Duodenal mucosa (tissue), 2 donors: ENCODE measurements around the gene MARCHF10.

ENCODE experiments used
- H3K27ac ChIP-seq: one replicate; pipeline ENCODE4 v1.7.0; 2013; ENCODE audit warnings: low read depth, low read length
- H3K27me3 ChIP-seq, 2 donors: one replicate each; pipeline ENCODE4 v1.7.0; 2013; ENCODE audit warnings: low read length in 2 of 2, control low read depth in 1 of 2; ENCODE audit not compliant: insufficient read depth in 2 of 2, control insufficient read depth in 1 of 2
- H3K36me3 ChIP-seq, 2 donors: one replicate each; pipeline ENCODE4 v1.7.0; 2013; ENCODE audit warnings: low read length in 2 of 2, control low read depth in 1 of 2; ENCODE audit not compliant: insufficient read depth in 2 of 2, control insufficient read depth in 1 of 2
- H3K4me1 ChIP-seq, 2 donors: one replicate each; pipeline ENCODE4 v1.7.0; 2013; ENCODE audit warnings: low read length in 2 of 2, control low read depth in 1 of 2; ENCODE audit not compliant: insufficient read depth in 2 of 2, control insufficient read depth in 1 of 2
- H3K4me3 ChIP-seq, 2 donors: one replicate each; pipeline ENCODE4 v1.7.0; 2013; ENCODE audit warnings: low read length in 2 of 2, low read depth in 1 of 2
- H3K9ac ChIP-seq, 2 donors: one replicate each; pipeline ENCODE4 v1.7.0; 2013; ENCODE audit warnings: low read length in 2 of 2, low read depth in 1 of 2
- H3K9me3 ChIP-seq, 2 donors: one replicate each; pipeline ENCODE4 v1.7.0; 2013; ENCODE audit warnings: low read length in 2 of 2, control low read depth in 1 of 2; ENCODE audit not compliant: control insufficient read depth in 1 of 2

MARCHF10 gene

GRCh38 chr17:62756198-62756597, 51.9 kb downstream of the MARCHF10 start:
- Histone ChIP-seq H3K4me1 (no peaks in the 10 kb centered on the region), H3K36me3 (no peaks in the 10 kb centered on the region), H3K9me3 (no peaks in the 10 kb centered on the region), H3K4me3 (no peak overlapping the region), H3K27me3 (peaks cover 0 to 2% of the 10 kb centered on the region in 2 donors), H3K27ac (no peak overlapping the region), H3K9ac (no peak overlapping the region)

- no peak overlapping the region for H3K27ac ChIP-seq
- H3K9me3 ChIP-seq: no peaks in the 10 kb centered on the region
Observed at GRCh38 chr17:62755141-62755851, 52.8 kb downstream of the MARCHF10 start.

GRCh38 chr17:62754631-62755030, 53.5 kb downstream of the MARCHF10 start:
- Histone ChIP-seq H3K4me3 (no peak overlapping the region), H3K9me3 (no peaks in the 10 kb centered on the region), H3K9ac (no peak overlapping the region), H3K4me1 (no peaks in the 10 kb centered on the region), H3K27ac (no peak overlapping the region), H3K36me3 (no peaks in the 10 kb centered on the region), H3K27me3 (peaks cover 0 to 2% of the 10 kb centered on the region in 2 donors)

More at GRCh38 chr17:62755141-62755851, 52.8 kb downstream of the MARCHF10 start:
- no peak overlapping the region for H3K4me3 ChIP-seq
- H3K27me3 ChIP-seq: peaks cover 0 to 2% of the 10 kb centered on the region in 2 donors
- no peaks in the 10 kb centered on the region for H3K36me3 ChIP-seq
- H3K4me1 ChIP-seq: no peaks in the 10 kb centered on the region
- H3K9ac ChIP-seq: no peak overlapping the region

- H3K9ac ChIP-seq: no peak overlapping the region
- no peaks in the 10 kb centered on the region for H3K9me3 ChIP-seq
- no peak overlapping the region for H3K4me3 ChIP-seq
- H3K36me3 ChIP-seq: no peaks in the 10 kb centered on the region
- no peaks in the 10 kb centered on the region for H3K4me1 ChIP-seq
- peaks cover 0 to 2% of the 10 kb centered on the region in 2 donors for H3K27me3 ChIP-seq
- H3K27ac ChIP-seq: no peak overlapping the region
Observed at GRCh38 chr17:62753562-62753961, 54.6 kb downstream of the MARCHF10 start.

GRCh38 chr17:62751060-62751691, 56.9 kb downstream of the MARCHF10 start:
- Histone ChIP-seq H3K9ac (no peak overlapping the region), H3K4me3 (no peak overlapping the region), H3K27ac (no peak overlapping the region), H3K27me3 (peaks cover 0 to 2% of the 10 kb centered on the region in 2 donors), H3K4me1 (no peaks in the 10 kb centered on the region), H3K36me3 (no peaks in the 10 kb centered on the region), H3K9me3 (no peaks in the 10 kb centered on the region)

- Histone ChIP-seq H3K9me3 (no peaks in the 10 kb centered on the region), H3K4me3 (no peak overlapping the region), H3K9ac (no peak overlapping the region), H3K36me3 (no peaks in the 10 kb centered on the region), H3K27me3 (peaks cover 0 to 2% of the 10 kb centered on the region in 2 donors), H3K27ac (no peak overlapping the region), H3K4me1 (no peaks in the 10 kb centered on the region)
Observed at GRCh38 chr17:62750631-62751051, 57.5 kb downstream of the MARCHF10 start.

GRCh38 chr17:62749926-62750325, 58.2 kb downstream of the MARCHF10 start:
- Histone ChIP-seq H3K27ac (no peak overlapping the region), H3K27me3 (peaks cover 0 to 2% of the 10 kb centered on the region in 2 donors), H3K9me3 (no peaks in the 10 kb centered on the region), H3K4me3 (no peak overlapping the region), H3K4me1 (no peaks in the 10 kb centered on the region), H3K36me3 (no peaks in the 10 kb centered on the region), H3K9ac (no peak overlapping the region)

GRCh38 chr17:62746941-62747340, 61.2 kb downstream of the MARCHF10 start:
- H3K27ac ChIP-seq: no peak overlapping the region
- H3K4me3 ChIP-seq: no peak overlapping the region
- H3K4me1 ChIP-seq: no peaks in the 10 kb centered on the region
- H3K9ac ChIP-seq: no peak overlapping the region
- no peaks in the 10 kb centered on the region for H3K36me3 ChIP-seq
- no peaks in the 10 kb centered on the region for H3K9me3 ChIP-seq
- no peaks in the 10 kb centered on the region for H3K27me3 ChIP-seq

GRCh38 chr17:62745806-62746205, 62.3 kb downstream of the MARCHF10 start:
- no peaks in the 10 kb centered on the region for H3K27me3 ChIP-seq
- no peaks in the 10 kb centered on the region for H3K36me3 ChIP-seq
- H3K4me3 ChIP-seq: no peak overlapping the region
- no peaks in the 10 kb centered on the region for H3K4me1 ChIP-seq
- no peak overlapping the region for H3K27ac ChIP-seq
- H3K9ac ChIP-seq: no peak overlapping the region
- no peaks in the 10 kb centered on the region for H3K9me3 ChIP-seq

GRCh38 chr17:62744259-62744658, 63.9 kb downstream of the MARCHF10 start:
- Histone ChIP-seq H3K9ac (no peak overlapping the region), H3K27ac (no peak overlapping the region), H3K4me1 (no peaks in the 10 kb centered on the region), H3K4me3 (no peak overlapping the region), H3K27me3 (no peaks in the 10 kb centered on the region), H3K9me3 (no peaks in the 10 kb centered on the region), H3K36me3 (no peaks in the 10 kb centered on the region)
